NB4 (cell line): ENCODE data around the gene HSD17B2.

ENCODE experiments used
- POLR2A ChIP-seq: IDR thresholded peaks from 2 replicates; pipeline ENCODE4 v1.6.1; 2011; ENCODE audit warnings: mild to moderate bottlenecking; ENCODE audit not compliant: insufficient read length; ENCODE audit errors: extremely low read depth
- TF ChIP-seq, protein P1 (sequence below): IDR thresholded peaks from one replicate; pipeline ENCODE4 v1.5.1; 2012; ENCODE audit warnings: low read depth, low read length

DNA sequence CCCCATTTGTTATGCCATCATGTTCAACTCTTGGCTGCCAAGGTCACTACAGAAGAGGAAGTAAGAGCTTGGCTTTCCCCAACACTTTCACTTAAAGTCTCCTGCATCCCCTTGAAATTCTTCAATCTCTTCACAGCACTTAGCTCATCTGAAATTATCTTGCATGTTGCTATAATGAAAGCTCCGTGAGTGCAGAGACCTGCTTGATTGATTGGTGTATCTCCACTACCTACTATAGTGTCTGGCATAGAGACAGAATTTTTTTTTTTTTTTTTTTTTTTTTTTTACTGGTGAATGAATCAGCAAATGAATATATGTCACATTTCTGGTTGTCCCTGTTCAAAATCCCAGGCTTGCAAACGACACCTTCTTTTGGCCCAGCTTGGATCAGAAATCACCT is 21.9 kb upstream of the HSD17B2 start:
- TF ChIP-seq, protein P1, sequence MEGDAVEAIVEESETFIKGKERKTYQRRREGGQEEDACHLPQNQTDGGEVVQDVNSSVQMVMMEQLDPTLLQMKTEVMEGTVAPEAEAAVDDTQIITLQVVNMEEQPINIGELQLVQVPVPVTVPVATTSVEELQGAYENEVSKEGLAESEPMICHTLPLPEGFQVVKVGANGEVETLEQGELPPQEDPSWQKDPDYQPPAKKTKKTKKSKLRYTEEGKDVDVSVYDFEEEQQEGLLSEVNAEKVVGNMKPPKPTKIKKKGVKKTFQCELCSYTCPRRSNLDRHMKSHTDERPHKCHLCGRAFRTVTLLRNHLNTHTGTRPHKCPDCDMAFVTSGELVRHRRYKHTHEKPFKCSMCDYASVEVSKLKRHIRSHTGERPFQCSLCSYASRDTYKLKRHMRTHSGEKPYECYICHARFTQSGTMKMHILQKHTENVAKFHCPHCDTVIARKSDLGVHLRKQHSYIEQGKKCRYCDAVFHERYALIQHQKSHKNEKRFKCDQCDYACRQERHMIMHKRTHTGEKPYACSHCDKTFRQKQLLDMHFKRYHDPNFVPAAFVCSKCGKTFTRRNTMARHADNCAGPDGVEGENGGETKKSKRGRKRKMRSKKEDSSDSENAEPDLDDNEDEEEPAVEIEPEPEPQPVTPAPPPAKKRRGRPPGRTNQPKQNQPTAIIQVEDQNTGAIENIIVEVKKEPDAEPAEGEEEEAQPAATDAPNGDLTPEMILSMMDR, result no peak
- TF ChIP-seq POLR2A, result no peak
